Esophagus squamous epithelium (tissue), 5 donors: ENCODE results near the gene AGBL5. TPM values are rescaled to one million over a fixed set of nuclear protein-coding genes. Genes with fewer than 3 reads are reported as not detected.
A peak's percentile ranks its signal among the peaks of the same experiment; 100 is the strongest.

Source experiments
- DNase-seq: peaks from one replicate; lab custom pipeline; 2025; lab: John Stamatoyannopoulos, UW
- H3K27ac ChIP-seq, 4 donors: fragments of 200-600 bp; sonication (generic); one replicate each; pipeline ENCODE4 v1.5.1; 2016 to 2019; ENCODE audit warnings: mild to moderate bottlenecking in 1 of 4
- H3K27me3 ChIP-seq, 4 donors: fragments of 200-600 bp; sonication (generic); 1 replicate in 3 of 4; 2 replicates in 1 of 4; pipeline versions ENCODE4 v1.5.1 to v1.6.0; 2017 to 2021; ENCODE audit warnings: antibody characterized with exemption in 1 of 4
- H3K36me3 ChIP-seq, 3 donors: fragments of 200-600 bp; sonication (generic); one replicate each; pipeline ENCODE4 v1.5.1; 2016 to 2019
- H3K4me1 ChIP-seq, 3 donors: fragments of 200-600 bp; sonication (generic); one replicate each; pipeline ENCODE4 v1.5.1; 2017 to 2019
- H3K4me3 ChIP-seq, 4 donors: fragments of 200-600 bp; sonication (generic); 1 replicate in 3 of 4; 2 replicates in 1 of 4; pipeline ENCODE4 v1.5.1; 2016 to 2019; ENCODE audit warnings: mild to moderate bottlenecking in 2 of 4, moderate library complexity in 1 of 4
- H3K9me3 ChIP-seq, 3 donors: fragments of 200-600 bp; sonication (generic); one replicate each; pipeline ENCODE4 v1.5.1; 2016 to 2019
- CTCF ChIP-seq, 6 experiments: fragments of 450-650 bp in 4 of 6; fragments of 200-600 bp in 2 of 6; sonication (generic) in 2 of 6; IDR thresholded peaks; one replicate each; pipeline ENCODE4 v1.5.1; 2016 to 2019; ENCODE audit warnings: antibody characterized with exemption in 6 of 6, mild to moderate bottlenecking in 4 of 6, moderate library complexity in 4 of 6
- POLR2A ChIP-seq, 4 donors: fragments of 450-650 bp; IDR thresholded peaks; one replicate each; pipeline ENCODE4 v1.6.1; 2017; ENCODE audit warnings: antibody characterized with exemption in 4 of 4, mild to moderate bottlenecking in 4 of 4, moderate library complexity in 3 of 4
- WGBS, 2 donors: methylation state at CpG; one replicate each; pipeline ENCODE4 v1.1.5; 2018; 5-methylcytosine and 5-hydroxymethylcytosine counted together
- intact Hi-C: fragments of 100-400 bp; cut with DNase I; formaldehyde crosslinking; loops from one replicate; pipeline ENCODE4 v1.15.0; 2022
- total RNA-seq, 4 donors: library from RNA; depleted of rRNA; stranded (reverse); fragments of >200 nt; gene quantifications; one replicate each; pipeline ENCODE4 v1.1.0, GENCODE V29; 2016
- donor health status: DM: yes; HTN: yes; CAD: no.

The AGBL5 gene
- total RNA-seq, 4 donors from 2014 or later = 4.7 to 12.4 (median 9.6) TPM

GRCh38 chr2:27051902-27052645 is 606 bp downstream of the AGBL5 start:
- intact Hi-C loops = no loop called here
- peak overlapping the region; percentile 77 to 99 (median 96) for H3K4me3 ChIP-seq
- H3K27me3 ChIP-seq = no peaks in the 10 kb centered on the region
- no peak for TF ChIP-seq POLR2A (IDR thresholded peaks at IDR 0.05)
- TF ChIP-seq CTCF (IDR thresholded peaks at IDR 0.05) = no peak
- H3K4me1 ChIP-seq = peaks cover 11 to 34% (median 13%) of the 10 kb centered on the region in 3 donors
- no peak for DNase-seq
- 14% methylated on average over 6 to 9 of the region's 24 CpGs for WGBS, 2 donors
- H3K27ac ChIP-seq = peak overlapping the region; percentile 87 to 96 (median 93)
- peaks cover 9 to 38% (median 15%) of the 10 kb centered on the region in 3 donors for H3K36me3 ChIP-seq
- H3K9me3 ChIP-seq = no peaks in the 10 kb centered on the region

- intact Hi-C loops = no loop called here
- H3K27ac ChIP-seq = peak overlapping the region in 2 of 4 donors; percentile 92 to 96
- WGBS, 2 donors = 78% methylated on average over 11 of the region's 11 CpGs
Measured at GRCh38 chr2:27053321-27053720, 1.9 kb downstream of the AGBL5 start.

GRCh38 chr2:27053776-27054175 is 2.3 kb downstream of the AGBL5 start:
- H3K4me1 ChIP-seq = peaks cover 11 to 34% (median 13%) of the 10 kb centered on the region in 3 donors
- H3K9me3 ChIP-seq = no peaks in the 10 kb centered on the region
- H3K4me3 ChIP-seq = no peak overlapping the region
- peaks cover 9 to 55% (median 15%) of the 10 kb centered on the region in 3 donors for H3K36me3 ChIP-seq
- intact Hi-C loops = no loop called here
- peak overlapping the region in 1 of 4 donors; percentile 92 for H3K27ac ChIP-seq
- DNase-seq = no peak
- WGBS, 2 donors = 81 to 88% methylated on average over 8 of the region's 8 CpGs
- no peaks in the 10 kb centered on the region for H3K27me3 ChIP-seq
- no peak for TF ChIP-seq POLR2A (IDR thresholded peaks at IDR 0.05)
- no peak for TF ChIP-seq CTCF (IDR thresholded peaks at IDR 0.05)

More at GRCh38 chr2:27053321-27053720, 1.9 kb downstream of the AGBL5 start:
- H3K36me3 ChIP-seq = peaks cover 9 to 51% (median 15%) of the 10 kb centered on the region in 3 donors
- H3K4me3 ChIP-seq = no peak overlapping the region
- H3K27me3 ChIP-seq = no peaks in the 10 kb centered on the region
- no peak for DNase-seq
- H3K9me3 ChIP-seq = no peaks in the 10 kb centered on the region
- TF ChIP-seq CTCF (IDR thresholded peaks at IDR 0.05) = no peak
- TF ChIP-seq POLR2A (IDR thresholded peaks at IDR 0.05) = no peak
- peaks cover 11 to 34% (median 13%) of the 10 kb centered on the region in 3 donors for H3K4me1 ChIP-seq

- intact Hi-C loops = no loop called here
- H3K27me3 ChIP-seq = no peaks in the 10 kb centered on the region
- TF ChIP-seq POLR2A (IDR thresholded peaks at IDR 0.05) (no peak), CTCF (IDR thresholded peaks at IDR 0.05) (no peak)
- H3K9me3 ChIP-seq = no peaks in the 10 kb centered on the region
- H3K4me3 ChIP-seq = no peak overlapping the region
- peaks cover 6 to 26% (median 10%) of the 10 kb centered on the region in 3 donors for H3K4me1 ChIP-seq
- no peak for DNase-seq
- H3K36me3 ChIP-seq = peaks cover 9 to 65% (median 15%) of the 10 kb centered on the region in 3 donors
- H3K27ac ChIP-seq = peak overlapping the region in 1 of 4 donors; percentile 8
- 94 to 97% methylated on average over 11 of the region's 11 CpGs for WGBS, 2 donors
Measured at GRCh38 chr2:27054721-27055120, 3.3 kb downstream of the AGBL5 start.

GRCh38 chr2:27057184-27057583 is 5.7 kb downstream of the AGBL5 start:
- peaks cover 9 to 85% (median 15%) of the 10 kb centered on the region in 3 donors for H3K36me3 ChIP-seq
- no peaks in the 10 kb centered on the region for H3K27me3 ChIP-seq
- H3K4me3 ChIP-seq = no peak overlapping the region
- TF ChIP-seq CTCF (IDR thresholded peaks at IDR 0.05) (no peak), POLR2A (IDR thresholded peaks at IDR 0.05) (no peak)
- no peak for DNase-seq
- intact Hi-C loops = no loop called here
- no peaks in the 10 kb centered on the region for H3K9me3 ChIP-seq
- H3K4me1 ChIP-seq = peaks cover 2 to 11% (median 3%) of the 10 kb centered on the region in 3 donors
- whole genome bisulfite sequencing, 2 donors = 92 to 93% methylated on average over 5 to 6 of the region's 6 CpGs
- H3K27ac ChIP-seq = no peak overlapping the region
